Keratinocyte (primary cell): ENCODE measurements around the gene FBXL5. TPM values are rescaled to one million over a fixed set of nuclear protein-coding genes. Genes with fewer than 3 reads are reported as not detected.
A peak's percentile ranks its signal among the peaks of the same experiment; 100 is the strongest.

Source experiments
- DNase-seq: peaks from one replicate; pipeline ENCODE4 v3.0.0-alpha.2; 2011; ENCODE audit warnings: low read depth, missing footprints, low spot score
- FAIRE-seq: peaks from 2 replicates; lab custom pipeline; 2011; peaks lifted over from hg19 to GRCh38; lab: Jason Lieb, UNC
- H2AFZ ChIP-seq: 2 replicates; pipeline ENCODE4 v1.6.0; 2012; ENCODE audit warnings: low read length, control low read depth, inconsistent platforms; ENCODE audit not compliant: control insufficient read depth
- H3K27ac ChIP-seq: 2 replicates; pipeline ENCODE4 v1.5.1; 2011; ENCODE audit warnings: low read length; ENCODE audit not compliant: control insufficient read depth, insufficient read depth
- H3K27me3 ChIP-seq: 3 replicates; pipeline ENCODE4 v1.6.0; 2011; ENCODE audit warnings: low read length; ENCODE audit not compliant: control insufficient read depth, insufficient read depth; ENCODE audit errors: extremely low read depth
- H3K36me3 ChIP-seq, 2 experiments: 2 replicates in 1 of 2; 3 replicates in 1 of 2; pipeline ENCODE4 v1.5.1; 2011; ENCODE audit warnings: low read length in 2 of 2, mild to moderate bottlenecking in 1 of 2; ENCODE audit not compliant: control insufficient read depth in 2 of 2, insufficient read depth in 2 of 2; ENCODE audit errors: extremely low read depth in 1 of 2
- H3K4me1 ChIP-seq: 3 replicates; pipeline ENCODE4 v1.5.1; 2011; ENCODE audit warnings: low read length; ENCODE audit not compliant: control insufficient read depth, insufficient read depth; ENCODE audit errors: extremely low read depth
- H3K4me2 ChIP-seq: 3 replicates; pipeline ENCODE4 v1.6.0; 2011; ENCODE audit warnings: low read depth, low read length; ENCODE audit not compliant: control insufficient read depth, insufficient read depth; ENCODE audit errors: extremely low read depth
- H3K4me3 ChIP-seq, 3 experiments: fragments of 200-600 bp in 1 of 3; sonication (generic) in 1 of 3; 2 replicates in 2 of 3; 3 replicates in 1 of 3; pipeline ENCODE4 v1.5.1; 2011 to 2016; ENCODE audit warnings: low read length in 3 of 3, mild to moderate bottlenecking in 3 of 3, control low read depth in 2 of 3, inconsistent platforms in 1 of 3, low read depth in 1 of 3, mixed read lengths in 1 of 3, mixed run types in 1 of 3, moderate library complexity in 1 of 3; ENCODE audit not compliant: control insufficient read depth in 2 of 3, insufficient read depth in 2 of 3; ENCODE audit errors: extremely low read depth in 1 of 3
- H3K79me2 ChIP-seq: 2 replicates; pipeline ENCODE4 v1.6.0; 2012; ENCODE audit warnings: low read length; ENCODE audit not compliant: control insufficient read depth, insufficient read depth
- H3K9ac ChIP-seq: 3 replicates; pipeline ENCODE4 v1.6.0; 2011; ENCODE audit warnings: low read length; ENCODE audit not compliant: control insufficient read depth, insufficient read depth; ENCODE audit errors: extremely low read depth
- H3K9me1 ChIP-seq: 3 replicates; pipeline ENCODE4 v1.6.0; 2011; ENCODE audit warnings: low read length; ENCODE audit not compliant: control insufficient read depth, insufficient read depth; ENCODE audit errors: extremely low read depth
- H3K9me3 ChIP-seq: 2 replicates; pipeline ENCODE4 v1.5.1; 2012; ENCODE audit warnings: low read depth, low read length; ENCODE audit not compliant: control insufficient read depth
- H4K20me1 ChIP-seq: 3 replicates; pipeline ENCODE4 v1.6.0; 2011; ENCODE audit warnings: low read length; ENCODE audit not compliant: control insufficient read depth, insufficient read depth; ENCODE audit errors: extremely low read depth
- CTCF ChIP-seq, 3 experiments: IDR thresholded peaks in 1 of 3; conservative IDR thresholded peaks in 1 of 3; optimal IDR thresholded peaks in 1 of 3; 2 replicates in 2 of 3; 3 replicates in 1 of 3; pipeline versions ENCODE3 to v1.5.1; 2011; ENCODE audit warnings: low read length in 3 of 3, mild to moderate bottlenecking in 3 of 3, moderate library complexity in 2 of 3, control low read depth in 1 of 3, inconsistent platforms in 1 of 3; ENCODE audit not compliant: insufficient read depth in 2 of 3; ENCODE audit errors: extremely low read depth in 1 of 3
- EZH2 ChIP-seq: IDR thresholded peaks from one replicate; pipeline ENCODE4 v1.6.1; 2012; ENCODE audit warnings: inconsistent platforms, mild to moderate bottlenecking, low read length, moderate library complexity
- dilution Hi-C: fragments of 300-500 bp; cut with MboI; formaldehyde crosslinking; loops from one replicate; pipeline ENCODE4 v1.7.0; 2020; ENCODE audit warnings: low sequenced_read_pairs; ENCODE audit not compliant: extremely low pct_ligation_motif_present
- polyA plus RNA-seq, 5 experiments: library from polyadenylated mRNA; depleted of rRNA in 3 of 5; stranded (reverse) in 3 of 5; stranded (forward) in 1 of 5; unstranded in 1 of 5; fragments of >200 nt; gene quantifications; 1 replicate in 1 of 5; 2 replicates in 3 of 5; 3 replicates in 1 of 5; pipeline versions ENCODE4 v1.2.1 to v1.2.3, GENCODE V29; 2011 to 2012; ENCODE audit warnings: missing spikeins in 2 of 5, low read depth in 1 of 5, low replicate concordance in 1 of 5

FBXL5 gene
- polyA plus RNA-seq, 1 donor (not counting 4 experiments of a cell fraction or from before 2014, with no cell fraction given): 63.1 TPM

- no peak overlapping the region for H3K4me3 ChIP-seq
- H3K4me2 ChIP-seq: no peak overlapping the region
- no peaks in the 10 kb centered on the region for H3K4me1 ChIP-seq
- peak; percentile 58 for FAIRE-seq
- no peak for DNase-seq
- no peaks in the 10 kb centered on the region for H3K27me3 ChIP-seq
- no peaks in the 10 kb centered on the region for H3K9me3 ChIP-seq
- TF ChIP-seq EZH2: no peak
- TF ChIP-seq CTCF (optimal IDR thresholded peaks at IDR 0.05 in 1 of 3, IDR thresholded peaks at IDR 0.05 in 1 of 3, conservative IDR thresholded peaks at IDR 0.05 in 1 of 3; ENCODE audit: extremely low read depth in 1 of 3, insufficient read depth in 2 of 3, low read length in 3 of 3): no peak
- dilution Hi-C loops: no loop called here
- H2AFZ ChIP-seq: no peak overlapping the region
- H3K27ac ChIP-seq: no peak overlapping the region
- H3K36me3 ChIP-seq: no peaks in the 10 kb centered on the region
- no peaks in the 10 kb centered on the region for H4K20me1 ChIP-seq
- H3K79me2 ChIP-seq: no peaks in the 10 kb centered on the region
- no peaks in the 10 kb centered on the region for H3K9me1 ChIP-seq
- no peak overlapping the region for H3K9ac ChIP-seq
Observed at GRCh38 chr4:15577508-15577907, 77.6 kb downstream of the FBXL5 start.

DNA sequence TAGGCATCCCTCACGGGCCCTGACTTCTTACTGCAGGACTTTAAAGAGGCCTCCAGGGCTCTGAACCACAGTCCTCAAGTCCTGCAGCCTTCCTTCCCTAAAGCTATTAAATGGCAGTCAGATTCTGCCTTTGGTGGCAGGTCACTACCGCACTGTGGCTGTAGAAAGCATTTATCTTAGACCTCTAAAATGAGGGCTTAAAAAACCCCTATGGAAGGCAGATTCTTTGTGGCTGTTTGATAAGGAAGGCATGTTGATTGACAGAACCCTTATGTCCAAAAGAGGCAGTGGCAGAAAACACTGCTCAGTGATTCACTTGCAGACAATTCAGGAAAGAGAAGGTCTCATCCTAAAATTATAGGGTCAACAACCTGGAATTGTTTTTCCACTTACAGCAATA, 79.2 kb downstream of the FBXL5 start:
- H3K4me1 ChIP-seq: no peaks in the 10 kb centered on the region
- H4K20me1 ChIP-seq: no peaks in the 10 kb centered on the region
- H3K36me3 ChIP-seq: no peaks in the 10 kb centered on the region
- no peak for FAIRE-seq
- H3K9ac ChIP-seq: no peak overlapping the region
- no peaks in the 10 kb centered on the region for H3K9me1 ChIP-seq
- no peaks in the 10 kb centered on the region for H3K79me2 ChIP-seq
- H3K4me3 ChIP-seq: no peak overlapping the region
- TF ChIP-seq CTCF (optimal IDR thresholded peaks at IDR 0.05 in 1 of 3, IDR thresholded peaks at IDR 0.05 in 1 of 3, conservative IDR thresholded peaks at IDR 0.05 in 1 of 3; ENCODE audit: extremely low read depth in 1 of 3, insufficient read depth in 2 of 3, low read length in 3 of 3) (no peak), EZH2 (no peak)
- dilution Hi-C loops: no loop called here
- no peak for DNase-seq
- no peaks in the 10 kb centered on the region for H3K9me3 ChIP-seq
- H3K27me3 ChIP-seq: no peaks in the 10 kb centered on the region
- H3K4me2 ChIP-seq: no peak overlapping the region
- H2AFZ ChIP-seq: no peak overlapping the region
- no peak overlapping the region for H3K27ac ChIP-seq
